A549 (cell line): ENCODE data around the gene FUT8. TPM values are rescaled to one million over a fixed set of nuclear protein-coding genes. Genes with fewer than 3 reads are reported as not detected.

Source experiments
- ATAC-seq, 2 experiments: fragments of 200-7000 bp in 1 of 2; fragments of >200 bp in 1 of 2; cut with Nextera tagmentation in 1 of 2; cut with Tn5 transposase in 1 of 2; 3 replicates each; pipeline versions ENCODE4 v1.8.0 to v1.9.1; 2018 to 2020; ENCODE audit warnings: mild to moderate bottlenecking in 1 of 2, moderate library complexity in 1 of 2
- CTCF ChIA-PET: fragments of 300-600 bp; sonication (Branson Sonifier 250); formaldehyde crosslinking; extraction: SDS; loops from one replicate; lab custom pipeline; 2021; ENCODE audit warnings: antibody characterized with exemption, inconsistent platforms; lab: Yijun Ruan, JAX
- POLR2A ChIA-PET: fragments of 350-600 bp; formaldehyde crosslinking; extraction: SDS; loops from one replicate; lab custom pipeline; 2021; ENCODE audit warnings: antibody characterized with exemption, inconsistent platforms; lab: Yijun Ruan, JAX
- DNase-seq, 2 experiments: peaks; one replicate each; pipeline versions ENCODE4 v3.0.0 to v3.0.0-alpha.2; 2011 to 2016; ENCODE audit warnings: low read depth in 1 of 2, low spot score in 1 of 2
- FAIRE-seq: peaks from 2 replicates; lab custom pipeline; 2011; peaks lifted over from hg19 to GRCh38; lab: Jason Lieb, UNC
- H3K27ac ChIP-seq, 2 experiments: fragments of >200 bp; sonication (Bioruptor Twin); formaldehyde crosslinking; 3 replicates each; pipeline ENCODE4 v1.5.1; 2016 to 2017
- H3K4me1 ChIP-seq: fragments of >200 bp; sonication (Bioruptor Twin); formaldehyde crosslinking; 3 replicates; pipeline ENCODE4 v1.6.1; 2016
- H3K4me2 ChIP-seq: fragments of >200 bp; sonication (Bioruptor Twin); formaldehyde crosslinking; 3 replicates; pipeline ENCODE4 v1.6.1; 2016
- H3K4me3 ChIP-seq: fragments of >200 bp; sonication (Bioruptor Twin); formaldehyde crosslinking; 3 replicates; pipeline ENCODE4 v1.5.1; 2016
- H3K9me3 ChIP-seq: fragments of >200 bp; sonication (Bioruptor Twin); formaldehyde crosslinking; 3 replicates; pipeline ENCODE4 v1.6.1; 2016
- BCL3 ChIP-seq: fragments of >200 bp; sonication (Bioruptor Twin); formaldehyde crosslinking; IDR thresholded peaks from 3 replicates; pipeline ENCODE4 v1.6.1; 2016
- CHD4 ChIP-seq: fragments of 200-600 bp; sonication (generic); IDR thresholded peaks from 2 replicates; pipeline ENCODE4 v1.6.1; 2016; ENCODE audit warnings: antibody characterized with exemption, mild to moderate bottlenecking, borderline replicate concordance
- E2F6 ChIP-seq: IDR thresholded peaks from 2 replicates; pipeline ENCODE4 v1.6.1; 2012; ENCODE audit warnings: low read depth, borderline replicate concordance
- EHF ChIP-seq: fragments of 250-450 bp; sonication (Bioruptor Pico); IDR thresholded peaks from 2 replicates; pipeline ENCODE4 v1.5.0; 2020; ENCODE audit warnings: mild to moderate bottlenecking
- EHMT2 ChIP-seq: fragments of 200-600 bp; sonication (generic); IDR thresholded peaks from 2 replicates; pipeline ENCODE4 v1.6.1; 2016; ENCODE audit warnings: antibody characterized with exemption, low read depth, mild to moderate bottlenecking, moderate library complexity
- EP300 ChIP-seq, 2 experiments: fragments of >200 bp; sonication (Bioruptor Twin); formaldehyde crosslinking; IDR thresholded peaks; 2 replicates in 1 of 2; 3 replicates in 1 of 2; pipeline ENCODE4 v1.6.1; 2016 to 2017
- FOSB ChIP-seq: fragments of 250-450 bp; sonication (Bioruptor Pico); IDR thresholded peaks from 2 replicates; pipeline ENCODE4 v1.5.0; 2020; ENCODE audit warnings: mild to moderate bottlenecking, moderate library complexity
- FOSL2 ChIP-seq, 2 experiments: fragments of 450-650 bp in 1 of 2; fragments of >200 bp in 1 of 2; sonication (Bioruptor Twin) in 1 of 2; formaldehyde crosslinking; IDR thresholded peaks; 2 replicates each; pipeline versions ENCODE4 v1.5.0 to v1.6.1; 2016 to 2020; ENCODE audit warnings: mild to moderate bottlenecking in 1 of 2, moderate library complexity in 1 of 2
- FOXS1 ChIP-seq: fragments of 250-450 bp; sonication (Bioruptor Pico); IDR thresholded peaks from 2 replicates; pipeline ENCODE4 v1.5.0; 2020; ENCODE audit warnings: mild to moderate bottlenecking, moderate library complexity
- GATA3 ChIP-seq: IDR thresholded peaks from 2 replicates; pipeline ENCODE4 v1.6.1; 2012; ENCODE audit warnings: borderline replicate concordance
- HDAC2 ChIP-seq: fragments of 200-600 bp; sonication (generic); IDR thresholded peaks from 2 replicates; pipeline ENCODE4 v1.6.1; 2016
- HOXB5 ChIP-seq: fragments of 250-450 bp; sonication (Bioruptor Pico); IDR thresholded peaks from 2 replicates; pipeline ENCODE4 v1.5.0; 2020; ENCODE audit warnings: mild to moderate bottlenecking, moderate library complexity
- JUN ChIP-seq, 2 experiments: fragments of >200 bp; sonication (Bioruptor Twin); formaldehyde crosslinking; IDR thresholded peaks; 2 replicates in 1 of 2; 3 replicates in 1 of 2; pipeline ENCODE4 v1.6.1; 2016 to 2017
- MYC ChIP-seq: IDR thresholded peaks from 2 replicates; pipeline ENCODE4 v1.6.1; 2012; ENCODE audit warnings: mild to moderate bottlenecking, inconsistent platforms, low read length, improper control_type of control experiment, borderline replicate concordance
- RAD21 ChIP-seq, 2 experiments: fragments of >200 bp in 1 of 2; sonication (Bioruptor Twin) in 1 of 2; formaldehyde crosslinking in 1 of 2; IDR thresholded peaks in 1 of 2; conservative IDR thresholded peaks in 1 of 2; 2 replicates in 1 of 2; 3 replicates in 1 of 2; pipeline ENCODE4 v1.6.1; 2012 to 2018; ENCODE audit warnings: inconsistent platforms in 1 of 2
- RARB ChIP-seq: fragments of 250-450 bp; sonication (Bioruptor Pico); IDR thresholded peaks from 2 replicates; pipeline ENCODE4 v1.8.0; 2021; ENCODE audit warnings: mild to moderate bottlenecking, moderate library complexity
- RFX5 ChIP-seq: fragments of 450-650 bp; IDR thresholded peaks from 2 replicates; pipeline ENCODE4 v1.7.1; 2014; ENCODE audit warnings: antibody characterized with exemption, mild to moderate bottlenecking, moderate library complexity
- SMC3 ChIP-seq: fragments of >200 bp; sonication (Bioruptor Twin); formaldehyde crosslinking; IDR thresholded peaks from 3 replicates; pipeline ENCODE4 v1.6.1; 2018; ENCODE audit warnings: inconsistent platforms
- TP53 ChIP-seq: fragments of 250-450 bp; sonication (Bioruptor Pico); IDR thresholded peaks from 2 replicates; pipeline ENCODE4 v1.5.0; 2021; ENCODE audit warnings: mild to moderate bottlenecking, moderate library complexity
- USF2 ChIP-seq: fragments of 450-650 bp; IDR thresholded peaks from 2 replicates; pipeline ENCODE4 v1.6.1; 2014; ENCODE audit warnings: antibody characterized with exemption
- ZFP36 ChIP-seq: fragments of 450-650 bp; IDR thresholded peaks from 2 replicates; pipeline ENCODE4 v1.6.1; 2014; ENCODE audit warnings: borderline replicate concordance; ENCODE audit not compliant: partially characterized antibody
- ZNF302 ChIP-seq: fragments of 250-450 bp; sonication (Bioruptor Pico); IDR thresholded peaks from 2 replicates; pipeline ENCODE4 v1.9.0; 2021; ENCODE audit warnings: inconsistent platforms, mild to moderate bottlenecking, moderate library complexity
- WGBS: methylation state at CpG from one replicate; pipeline ENCODE4 v1.1.6; 2017; ENCODE audit errors: missing lambda C conversion rate; 5-methylcytosine and 5-hydroxymethylcytosine counted together
- polyA plus RNA-seq, 4 experiments: library from polyadenylated mRNA; depleted of rRNA in 3 of 4; stranded (reverse); fragments of >200 nt; fragmentation: RNase III in 1 of 4; extraction: RNeasy Plus Mini Kit Qiagen cat#74134 plus additional on column Dnase treatment in 1 of 4; gene quantifications; 2 replicates in 3 of 4; 3 replicates in 1 of 4; pipeline ENCODE4 v1.2.3, GENCODE V29; 2011 to 2017

Gene FUT8
- polyA plus RNA-seq, 2 of the 4 experiments (the other 2 are of a cell fraction), result 20.3 to 22.9 TPM

GRCh38 chr14:65485516-65485915 is 73.0 kb downstream of the FUT8 start:
- 94% methylated on average over 3 of the region's 3 CpGs for WGBS
- CTCF ChIA-PET, result interaction anchor here (0.6 to 1.6 kb wide), 2 partner anchors 17 to 25 kb away, joined by 3 to 4 read pairs; no protein-coding TSS in a partner anchor
- Histone ChIP-seq H3K4me2 (no peak overlapping the region), H3K27ac (no peak overlapping the region), H3K9me3 (no peaks in the 10 kb centered on the region), H3K4me3 (no peak overlapping the region), H3K4me1 (no peaks in the 10 kb centered on the region)
- no peak for DNase-seq
- POLR2A ChIA-PET, result no interaction called here
- no peak for TF ChIP-seq FOSL2 (IDR thresholded peaks at IDR 0.05)
- no peak for TF ChIP-seq FOSL2 (CRISPR knock-in tag; IDR thresholded peaks at IDR 0.05)
- TF ChIP-seq FOSB (CRISPR knock-in tag), result no peak
- TF ChIP-seq ZNF302 (CRISPR knock-in tag), result no peak
- TF ChIP-seq JUN (IDR thresholded peaks at IDR 0.05), result no peak
- FAIRE-seq, result no peak
- ATAC-seq, result no peak

- no peak overlapping the region for H3K4me3 ChIP-seq
- CTCF ChIA-PET, result interaction anchor here (0.7 to 1.5 kb wide), 3 partner anchors 10 to 337 kb away, joined by 3 to 6 read pairs (median 4); no protein-coding TSS in a partner anchor
- POLR2A ChIA-PET, result no interaction called here
- H3K4me1 ChIP-seq, result no peaks in the 10 kb centered on the region
- FAIRE-seq, result no peak
- H3K27ac ChIP-seq, result no peak overlapping the region
- ATAC-seq, result no peak
- DNase-seq, result no peak
- no peak overlapping the region for H3K4me2 ChIP-seq
- H3K9me3 ChIP-seq, result no peaks in the 10 kb centered on the region
- TF ChIP-seq CHD4 (no peak), E2F6 (no peak), HOXB5 (CRISPR knock-in tag) (no peak), USF2 (no peak), RAD21 (conservative IDR thresholded peaks at IDR 0.05 in 1 of 2, IDR thresholded peaks at IDR 0.05 in 1 of 2) (peak in 1 of 2 experiments; percentile 29; a peak in 1 of 5 replicates), EHMT2 (no peak), MYC (no peak)
Measured at GRCh38 chr14:65486863-65487262, 74.3 kb downstream of the FUT8 start.

- WGBS, result 76% methylated on average over 4 of the region's 4 CpGs
- no peak overlapping the region for H3K4me2 ChIP-seq
- no peak for DNase-seq
- FAIRE-seq, result no peak
- H3K4me3 ChIP-seq, result no peak overlapping the region
- no peak for ATAC-seq
- ChIA-PET CTCF (interaction anchor here (0.9 kb wide), 1 partner anchor 337 kb away, joined by 3 read pairs; no protein-coding TSS in a partner anchor), POLR2A (no interaction called here)
- H3K4me1 ChIP-seq, result no peaks in the 10 kb centered on the region
- TF ChIP-seq RARB, result no peak
- no peak for TF ChIP-seq JUN (IDR thresholded peaks at IDR 0.05)
- TF ChIP-seq RFX5, result no peak
- TF ChIP-seq HOXB5 (CRISPR knock-in tag), result no peak
- TF ChIP-seq EHF (CRISPR knock-in tag), result no peak
- TF ChIP-seq TP53 (CRISPR knock-in tag), result no peak
- TF ChIP-seq GATA3, result no peak
- TF ChIP-seq SMC3, result no peak
- TF ChIP-seq BCL3, result no peak
- TF ChIP-seq FOXS1 (CRISPR knock-in tag), result no peak
- no peak for TF ChIP-seq EHMT2
- TF ChIP-seq ZFP36, result no peak
- no peak for TF ChIP-seq HDAC2
- TF ChIP-seq EP300 (IDR thresholded peaks at IDR 0.05), result no peak
- no peak for TF ChIP-seq RAD21 (conservative IDR thresholded peaks at IDR 0.05 in 1 of 2, IDR thresholded peaks at IDR 0.05 in 1 of 2)
- no peaks in the 10 kb centered on the region for H3K9me3 ChIP-seq
- H3K27ac ChIP-seq, result no peak overlapping the region
Measured at GRCh38 chr14:65487783-65488494, 75.4 kb downstream of the FUT8 start.
